ENCODE measurements around the gene MICU2. TPM values are rescaled to one million over a fixed set of nuclear protein-coding genes. Genes with fewer than 3 reads are reported as not detected.
"Not testable (repeated sequence)": the region's sequence is repeated elsewhere in the genome, so short reads cannot be mapped to it uniquely, and the experiment has no call there.

The MICU2 gene
- polyA plus RNA-seq, 6 donors from 2014 or later: 36.0 to 51.4 (median 40.0) TPM

GRCh38 chr13:21588411-21588810 is 15.6 kb downstream of the MICU2 start:
- not testable (repeated sequence) for ATAC-seq (ENCODE audit: low read depth in 2 of 2); DNase-seq; H3K27me3 Mint-ChIP-seq
- H3K27ac Mint-ChIP-seq: peak overlapping the region in 1 of 6 donors; percentile 62
- peaks cover 49 to 65% (median 59%) of the 10 kb centered on the region in 3 donors for H3K4me1 Mint-ChIP-seq
- peak overlapping the region in 2 of 8 donors; percentile 42 to 47 for H3K4me3 Mint-ChIP-seq
- H3K9me3 Mint-ChIP-seq: peaks cover 0 to 16% (median 6%) of the 10 kb centered on the region in 7 donors
- H3K36me3 Mint-ChIP-seq: peaks cover 3 to 22% of the 10 kb centered on the region in 2 donors

GRCh38 chr13:21584973-21585592 is 18.9 kb downstream of the MICU2 start:
- H3K27ac Mint-ChIP-seq: no peak overlapping the region
- H3K36me3 Mint-ChIP-seq: peaks cover 4 to 22% of the 10 kb centered on the region in 2 donors
- no peaks in the 10 kb centered on the region for H3K27me3 Mint-ChIP-seq
- ATAC-seq (ENCODE audit: low read depth in 2 of 2) (no peak), DNase-seq (no peak)
- peaks cover 3 to 19% (median 12%) of the 10 kb centered on the region in 7 donors for H3K9me3 Mint-ChIP-seq
- no peak overlapping the region for H3K4me3 Mint-ChIP-seq
- peaks cover 32 to 56% (median 41%) of the 10 kb centered on the region in 3 donors for H3K4me1 Mint-ChIP-seq

- H3K4me1 Mint-ChIP-seq: peaks cover 23 to 44% (median 35%) of the 10 kb centered on the region in 3 donors
- no peaks in the 10 kb centered on the region for H3K27me3 Mint-ChIP-seq
- H3K27ac Mint-ChIP-seq: no peak overlapping the region
- no peak overlapping the region for H3K4me3 Mint-ChIP-seq
- ATAC-seq (ENCODE audit: low read depth in 2 of 2): no peak
- peaks cover 3 to 19% (median 12%) of the 10 kb centered on the region in 7 donors for H3K9me3 Mint-ChIP-seq
- H3K36me3 Mint-ChIP-seq: peaks cover 4 to 11% of the 10 kb centered on the region in 2 donors
- no peak for DNase-seq
Observed at GRCh38 chr13:21583478-21583877, 20.5 kb downstream of the MICU2 start.

- DNase-seq (no peak), ATAC-seq (ENCODE audit: low read depth in 2 of 2) (no peak)
- no peak overlapping the region for H3K4me3 Mint-ChIP-seq
- H3K27me3 Mint-ChIP-seq: no peaks in the 10 kb centered on the region
- peaks cover 4 to 8% of the 10 kb centered on the region in 2 donors for H3K36me3 Mint-ChIP-seq
- H3K27ac Mint-ChIP-seq: peak overlapping the region in 2 of 6 donors; percentile 9 to 96
- peaks cover 3 to 19% (median 12%) of the 10 kb centered on the region in 7 donors for H3K9me3 Mint-ChIP-seq
- peaks cover 15 to 36% (median 27%) of the 10 kb centered on the region in 3 donors for H3K4me1 Mint-ChIP-seq
Observed at GRCh38 chr13:21580736-21581135, 23.2 kb downstream of the MICU2 start.

- peak overlapping the region in 2 of 6 donors; percentile 35 to 71 for H3K27ac Mint-ChIP-seq
- DNase-seq: no peak
- H3K9me3 Mint-ChIP-seq: peaks cover 3 to 19% (median 12%) of the 10 kb centered on the region in 7 donors
- H3K4me1 Mint-ChIP-seq: peaks cover 18 to 41% (median 33%) of the 10 kb centered on the region in 3 donors
- peaks cover 4 to 8% of the 10 kb centered on the region in 2 donors for H3K36me3 Mint-ChIP-seq
- H3K4me3 Mint-ChIP-seq: peak overlapping the region in 1 of 8 donors; percentile 51
- no peaks in the 10 kb centered on the region for H3K27me3 Mint-ChIP-seq
- ATAC-seq (ENCODE audit: low read depth in 2 of 2): peak; percentile 46 to 56
Observed at GRCh38 chr13:21579754-21580316, 24.1 kb downstream of the MICU2 start.

- Mint-ChIP-seq H3K9me3 (peaks cover 3 to 13% (median 12%) of the 10 kb centered on the region in 7 donors), H3K36me3 (peaks cover 7 to 8% of the 10 kb centered on the region in 2 donors), H3K4me3 (no peak overlapping the region), H3K27ac (no peak overlapping the region), H3K4me1 (peaks cover 23 to 45% (median 38%) of the 10 kb centered on the region in 3 donors), H3K27me3 (no peaks in the 10 kb centered on the region)
- DNase-seq: no peak
- ATAC-seq (ENCODE audit: low read depth in 2 of 2): no peak
Observed at GRCh38 chr13:21578748-21579147, 25.2 kb downstream of the MICU2 start.

- H3K36me3 Mint-ChIP-seq: peaks cover 0 to 4% of the 10 kb centered on the region in 2 donors
- no peak for DNase-seq
- no peak for ATAC-seq (ENCODE audit: low read depth in 2 of 2)
- H3K9me3 Mint-ChIP-seq: no peaks in the 10 kb centered on the region
- no peaks in the 10 kb centered on the region for H3K27me3 Mint-ChIP-seq
- H3K4me3 Mint-ChIP-seq: no peak overlapping the region
- H3K4me1 Mint-ChIP-seq: peaks cover 23 to 43% (median 42%) of the 10 kb centered on the region in 3 donors
- peak overlapping the region in 1 of 6 donors; percentile 30 for H3K27ac Mint-ChIP-seq
Observed at GRCh38 chr13:21576426-21576825, 27.5 kb downstream of the MICU2 start.

GRCh38 chr13:21573920-21574712 is 29.9 kb downstream of the MICU2 start:
- H3K4me3 Mint-ChIP-seq: no peak overlapping the region
- no peaks in the 10 kb centered on the region for H3K27me3 Mint-ChIP-seq
- no peak for ATAC-seq (ENCODE audit: low read depth in 2 of 2)
- peaks cover 0 to 4% of the 10 kb centered on the region in 2 donors for H3K36me3 Mint-ChIP-seq
- H3K4me1 Mint-ChIP-seq: peaks cover 21 to 48% (median 33%) of the 10 kb centered on the region in 3 donors
- DNase-seq: no peak
- peak overlapping the region in 1 of 6 donors; percentile 68 for H3K27ac Mint-ChIP-seq
- no peaks in the 10 kb centered on the region for H3K9me3 Mint-ChIP-seq

- Mint-ChIP-seq H3K27me3 (no peaks in the 10 kb centered on the region), H3K4me1 (peaks cover 30 to 55% (median 33%) of the 10 kb centered on the region in 3 donors), H3K4me3 (no peak overlapping the region), H3K27ac (no peak overlapping the region), H3K9me3 (no peaks in the 10 kb centered on the region), H3K36me3 (peaks cover 9 to 15% of the 10 kb centered on the region in 2 donors)
- no peak for ATAC-seq (ENCODE audit: low read depth in 2 of 2)
- no peak for DNase-seq
Observed at GRCh38 chr13:21569686-21570085, 34.3 kb downstream of the MICU2 start.

- Mint-ChIP-seq H3K27me3 (no peaks in the 10 kb centered on the region), H3K4me1 (peaks cover 26 to 51% (median 30%) of the 10 kb centered on the region in 3 donors), H3K4me3 (no peak overlapping the region), H3K9me3 (no peaks in the 10 kb centered on the region), H3K36me3 (peaks cover 16 to 18% of the 10 kb centered on the region in 2 donors), H3K27ac (peak overlapping the region in 3 of 6 donors; percentile 10 to 64 (median 18))
- no peak for DNase-seq
- ATAC-seq (ENCODE audit: low read depth in 2 of 2): peak; percentile 32 to 37
Observed at GRCh38 chr13:21568854-21569253, 35.1 kb downstream of the MICU2 start.

GRCh38 chr13:21567714-21568113 is 36.3 kb downstream of the MICU2 start:
- no peak for DNase-seq
- ATAC-seq (ENCODE audit: low read depth in 2 of 2): no peak
- Mint-ChIP-seq H3K4me3 (no peak overlapping the region), H3K4me1 (peaks cover 23 to 51% (median 28%) of the 10 kb centered on the region in 3 donors), H3K27me3 (no peaks in the 10 kb centered on the region), H3K27ac (peak overlapping the region in 1 of 6 donors; percentile 70), H3K36me3 (peaks cover 24 to 28% of the 10 kb centered on the region in 2 donors), H3K9me3 (peaks cover 0 to 2% (median 0%) of the 10 kb centered on the region in 7 donors)

- no peak overlapping the region for H3K4me3 Mint-ChIP-seq
- peaks cover 31 to 39% of the 10 kb centered on the region in 2 donors for H3K36me3 Mint-ChIP-seq
- ATAC-seq (ENCODE audit: low read depth in 2 of 2) (no peak), DNase-seq (no peak)
- peaks cover 0 to 9% (median 2%) of the 10 kb centered on the region in 7 donors for H3K9me3 Mint-ChIP-seq
- H3K27me3 Mint-ChIP-seq: no peaks in the 10 kb centered on the region
- peaks cover 23 to 26% (median 24%) of the 10 kb centered on the region in 3 donors for H3K4me1 Mint-ChIP-seq
- no peak overlapping the region for H3K27ac Mint-ChIP-seq
Observed at GRCh38 chr13:21557995-21558394, 46.0 kb downstream of the MICU2 start.

- no peak overlapping the region for H3K4me3 Mint-ChIP-seq
- H3K36me3 Mint-ChIP-seq: peaks cover 20 to 28% of the 10 kb centered on the region in 2 donors
- no peaks in the 10 kb centered on the region for H3K27me3 Mint-ChIP-seq
- ATAC-seq (ENCODE audit: low read depth in 2 of 2): no peak
- H3K27ac Mint-ChIP-seq: peak overlapping the region in 5 of 6 donors; percentile 10 to 49 (median 15)
- no peak for DNase-seq
- peaks cover 0 to 6% (median 0%) of the 10 kb centered on the region in 7 donors for H3K9me3 Mint-ChIP-seq
- peaks cover 24 to 26% (median 24%) of the 10 kb centered on the region in 3 donors for H3K4me1 Mint-ChIP-seq
Observed at GRCh38 chr13:21556051-21556450, 47.9 kb downstream of the MICU2 start.

Measured in naive B cell (primary cell).